Activated CD4-positive, alpha-beta T cell treated with anti-CD3 and anti-CD28 coated beads for 4 hours (primary cell): ENCODE data around the gene RPS19BP1.
A peak's percentile ranks its signal among the peaks of the same experiment; 100 is the strongest.
"Not testable (repeated sequence)": the region's sequence is repeated elsewhere in the genome, so short reads cannot be mapped to it uniquely, and the experiment has no call there.

ENCODE experiments used
- DNase-seq, 2 donors: peaks; one replicate each; pipeline ENCODE4 v3.0.0-alpha.2; 2020

Gene RPS19BP1

DNA sequence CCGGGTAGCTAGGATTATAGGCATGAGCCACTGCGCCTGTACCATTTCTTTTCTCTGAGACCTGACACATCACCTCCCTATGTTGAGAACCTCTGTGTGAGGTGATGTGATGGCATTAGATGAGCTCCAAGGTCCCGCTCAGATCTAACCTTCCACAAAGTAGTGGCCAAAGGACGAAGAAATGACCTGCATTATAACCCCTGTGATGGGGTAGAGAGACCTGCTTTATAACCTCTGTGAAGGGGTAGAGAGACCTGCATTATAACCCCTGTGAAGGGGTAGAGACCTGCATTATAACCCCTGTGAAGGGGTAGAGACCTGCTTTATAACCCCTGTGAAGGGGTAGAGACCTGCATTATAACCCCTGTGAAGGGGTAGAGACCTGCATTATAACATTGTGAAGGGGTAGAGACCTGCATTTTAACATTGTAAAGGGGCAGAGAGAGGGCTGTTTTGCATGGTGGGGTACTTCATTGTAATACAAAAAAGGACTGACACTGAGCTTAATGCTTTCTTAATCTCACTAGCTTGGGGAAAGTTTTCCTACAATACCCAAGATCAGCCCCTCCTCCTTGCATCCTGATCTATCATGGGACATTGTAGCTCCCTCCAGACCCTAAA lies 21.9 kb downstream of the RPS19BP1 start:
- DNase-seq, result no peak

DNA sequence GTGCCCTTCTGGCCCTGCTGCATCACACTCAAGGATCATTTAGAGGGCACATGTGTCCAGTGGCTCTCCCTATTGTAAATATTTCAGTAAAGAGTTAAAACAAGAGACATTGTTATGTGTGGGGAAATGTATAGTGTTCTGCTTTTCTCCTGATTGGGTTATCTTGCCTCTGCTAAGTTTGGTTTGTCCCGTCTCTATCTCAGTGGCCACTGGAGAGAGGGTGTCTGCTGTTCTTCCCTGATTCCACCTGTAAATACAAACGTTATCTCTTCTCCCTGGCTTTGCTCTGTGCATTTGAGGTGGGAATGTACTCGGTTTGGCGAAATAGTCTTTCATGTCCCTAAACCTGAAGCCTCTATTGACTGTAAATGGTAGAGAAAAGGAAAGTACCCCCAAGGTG lies 24.2 kb downstream of the RPS19BP1 start:
- no peak for DNase-seq

DNA sequence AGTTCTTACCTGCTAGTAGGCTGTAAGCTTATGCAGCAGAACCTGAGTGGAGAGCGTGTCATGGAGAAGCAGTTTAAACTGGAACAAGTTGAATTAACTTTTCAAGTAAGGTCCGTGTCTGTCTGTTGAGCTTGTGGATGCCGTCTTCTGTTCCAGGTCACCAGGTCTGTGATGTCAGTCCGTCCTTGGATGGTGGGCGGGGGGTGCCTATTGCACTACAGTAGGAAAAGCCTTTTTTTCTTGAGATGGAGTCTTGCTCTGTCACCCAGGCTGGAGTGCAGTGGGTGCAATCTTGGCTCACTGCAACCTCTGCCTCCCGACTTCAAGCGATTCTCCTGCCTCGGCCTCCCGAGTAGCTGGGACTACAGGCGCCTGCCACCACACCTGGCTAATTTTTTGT lies 25.5 kb downstream of the RPS19BP1 start:
- DNase-seq, result not testable (repeated sequence)

DNA sequence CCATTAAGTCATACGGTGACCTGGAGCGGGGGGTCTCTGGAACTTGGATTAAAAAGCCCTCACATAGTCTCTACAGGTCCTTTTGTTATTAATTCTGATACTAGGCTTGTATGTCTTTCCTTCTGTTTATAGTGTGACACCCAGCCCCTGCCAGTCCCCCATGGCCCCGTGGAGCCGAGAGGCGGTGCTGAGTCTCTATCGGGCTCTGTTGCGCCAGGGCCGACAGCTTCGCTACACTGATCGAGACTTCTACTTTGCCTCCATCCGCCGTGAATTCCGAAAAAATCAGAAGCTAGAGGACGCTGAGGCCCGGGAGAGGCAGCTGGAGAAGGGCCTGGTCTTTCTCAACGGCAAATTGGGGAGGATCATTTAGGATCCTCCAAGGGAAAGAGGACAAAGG lies 28.5 kb downstream of the RPS19BP1 start:
- DNase-seq, result no peak

DNA sequence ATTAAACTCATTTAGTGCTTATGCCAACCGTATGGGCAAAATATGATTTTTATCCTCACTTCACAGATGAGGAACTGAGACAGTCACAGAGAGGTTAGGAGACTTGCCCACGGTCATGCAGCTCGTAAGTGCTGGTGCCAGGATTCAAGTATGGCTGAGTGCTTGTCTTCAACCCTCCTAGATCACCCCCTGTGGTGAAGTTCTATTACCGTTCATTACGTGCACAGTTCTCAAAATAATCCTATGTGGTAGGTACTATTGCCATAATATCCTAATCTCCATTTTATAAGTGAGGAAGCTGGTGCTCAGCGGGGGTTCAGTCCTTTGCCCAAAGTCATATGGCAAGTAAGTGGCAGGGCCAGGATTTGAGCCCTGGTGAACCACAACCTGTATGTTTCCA lies 28.9 kb downstream of the RPS19BP1 start:
- DNase-seq, result no peak

DNA sequence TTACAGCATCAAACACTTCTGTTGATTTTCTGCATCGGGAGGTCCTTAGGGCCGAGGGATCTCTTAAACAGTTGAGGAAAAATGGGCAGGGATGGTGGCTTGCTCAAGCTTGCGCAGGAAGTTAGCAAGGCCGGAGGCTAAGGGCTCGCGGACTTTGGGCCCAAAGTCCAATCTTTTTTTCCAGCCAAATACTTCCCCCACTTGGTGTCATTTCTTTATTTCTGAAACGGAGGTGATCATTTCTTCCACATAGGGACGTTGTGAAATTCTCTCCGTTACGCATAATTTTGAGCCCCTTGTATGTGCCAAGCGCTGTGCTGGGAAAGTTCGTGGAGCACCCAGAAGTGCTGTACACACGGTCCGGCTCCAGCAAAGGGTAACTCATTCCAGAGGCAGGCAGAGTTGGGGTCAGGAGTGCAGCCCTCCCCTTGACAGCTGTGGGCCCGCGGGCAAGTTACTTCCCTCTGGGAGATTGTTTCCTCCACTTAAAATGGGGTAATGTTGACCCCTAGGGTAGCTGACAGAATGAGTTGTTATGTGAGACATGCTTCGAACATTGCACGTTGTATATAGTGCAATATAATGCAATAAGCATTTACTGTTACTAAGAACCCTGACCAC lies 29.6 kb downstream of the RPS19BP1 start:
- no peak for DNase-seq

DNA sequence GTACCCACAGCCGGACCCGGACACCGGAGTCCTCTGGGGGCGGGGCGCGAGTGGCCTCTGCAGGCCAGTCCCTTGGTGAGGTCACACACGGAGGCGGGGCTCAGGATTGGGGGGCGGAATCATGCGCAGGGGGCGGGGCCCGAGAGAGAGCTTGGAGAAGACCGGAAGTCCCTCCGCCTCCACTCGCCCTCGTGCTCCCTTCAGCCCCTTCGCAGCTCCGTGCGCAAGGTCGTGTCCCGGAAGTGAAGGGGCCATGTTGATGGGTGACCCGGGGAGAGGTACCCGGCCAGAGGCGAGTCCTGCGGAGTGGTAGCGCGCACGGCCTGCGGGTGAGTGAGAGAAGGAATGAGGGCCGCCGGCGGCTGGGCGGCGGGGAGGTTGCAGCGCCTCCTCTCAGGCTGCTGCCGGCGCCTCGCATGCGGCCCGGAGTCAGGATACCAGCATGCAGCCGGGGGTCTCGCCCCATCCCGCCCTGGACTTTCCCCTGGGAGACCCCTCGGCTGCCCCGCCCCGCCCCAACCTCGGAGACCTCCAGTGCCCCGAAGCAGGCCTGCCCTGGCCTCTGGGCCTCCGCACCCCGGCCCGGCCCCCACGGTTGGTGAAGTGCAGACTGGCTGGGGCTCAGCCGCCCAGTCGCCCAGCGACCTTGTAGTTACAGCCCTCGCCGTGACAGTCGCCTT lies 30.3 kb downstream of the RPS19BP1 start, which contains the start of gene MIEF1:
MIEF1 (plus strand) TSS at position 182 of the 680 bp plus-strand sequence. CDS start 9,005 bp downstream, outside the sequence.
- DNase-seq, result peak; percentile 90 to 92

DNA sequence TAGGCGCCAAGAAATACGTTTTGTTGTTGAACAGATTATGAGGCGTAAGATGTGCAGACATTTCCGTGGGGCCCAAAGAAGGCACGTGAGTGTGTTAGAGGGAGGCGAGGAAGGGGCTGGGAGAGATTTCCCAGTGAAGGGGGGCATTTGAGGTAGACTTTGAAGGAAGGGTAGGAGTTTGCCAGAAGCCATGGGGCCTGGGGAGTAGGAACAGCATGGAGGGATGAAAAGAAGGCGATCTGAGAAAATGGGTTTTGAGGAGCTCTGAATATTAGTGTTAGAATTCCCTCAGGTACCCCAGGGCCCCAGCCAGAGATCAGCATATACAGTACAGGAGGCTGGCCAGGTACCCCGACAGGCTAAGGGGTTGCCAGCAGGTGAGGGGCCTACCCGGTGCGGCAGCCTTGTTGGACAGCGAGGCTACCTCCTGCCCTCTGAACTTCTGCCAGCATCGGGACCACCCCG lies 30.9 kb downstream of the RPS19BP1 start:
- no peak for DNase-seq

DNA sequence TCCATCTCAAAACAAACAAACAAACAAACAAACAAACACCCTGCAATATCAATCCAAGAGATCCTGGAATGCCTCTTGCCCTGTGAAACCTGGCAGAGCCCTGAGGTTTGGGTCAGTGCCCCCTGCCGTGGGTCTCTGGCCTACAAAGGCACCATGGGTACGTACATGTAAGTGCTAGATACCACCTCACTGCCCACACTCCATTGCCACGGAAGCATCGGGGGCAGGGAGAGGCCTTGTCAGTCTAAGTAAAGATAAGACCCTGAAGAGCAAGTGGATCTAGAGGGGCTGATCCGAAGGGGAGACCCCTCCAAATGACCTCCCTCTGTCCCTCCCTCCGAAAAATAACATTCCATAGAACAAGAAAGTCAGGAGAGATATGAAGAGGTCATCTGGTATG lies 32.4 kb downstream of the RPS19BP1 start:
- DNase-seq, result no peak

DNA sequence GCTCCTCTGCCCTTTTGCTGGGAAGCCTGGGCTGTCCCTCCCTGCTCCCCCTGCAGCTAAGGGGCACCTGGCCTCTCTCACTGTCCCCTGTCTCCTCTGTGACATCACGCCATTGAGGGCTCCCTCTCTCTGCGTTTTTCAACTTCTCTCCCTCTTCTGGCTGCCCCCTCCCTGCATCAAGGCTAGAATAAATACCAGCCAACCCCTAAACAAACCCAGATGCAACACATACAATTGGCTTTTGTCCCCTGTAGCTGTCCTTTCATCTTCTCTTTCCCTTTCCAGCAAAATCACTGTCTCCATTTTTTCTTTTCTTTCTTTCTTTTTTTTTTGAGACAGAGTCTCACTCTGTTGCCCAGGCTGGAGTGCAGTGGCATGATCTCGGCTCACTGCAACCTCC lies 33.7 kb downstream of the RPS19BP1 start:
- DNase-seq, result no peak

DNA sequence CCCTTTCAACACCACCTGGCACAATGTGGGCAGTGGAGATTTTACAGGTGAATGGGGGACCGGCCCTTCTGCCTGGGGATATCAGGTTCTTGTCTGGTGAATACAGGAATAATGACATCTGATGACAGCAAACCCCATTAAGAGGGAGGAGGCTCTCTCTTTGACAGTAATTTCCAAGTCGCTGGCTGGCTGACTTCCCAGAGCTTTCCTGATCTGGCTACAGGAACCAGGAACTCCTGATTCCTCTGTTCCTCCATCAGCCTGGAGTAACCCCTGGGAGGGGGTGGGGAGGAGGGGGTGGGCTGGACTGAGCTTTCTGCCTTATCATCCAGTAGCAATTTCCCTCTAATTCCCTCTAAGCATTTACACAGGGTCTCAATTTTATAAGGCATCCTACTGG lies 34.2 kb downstream of the RPS19BP1 start:
- DNase-seq, result no peak

DNA sequence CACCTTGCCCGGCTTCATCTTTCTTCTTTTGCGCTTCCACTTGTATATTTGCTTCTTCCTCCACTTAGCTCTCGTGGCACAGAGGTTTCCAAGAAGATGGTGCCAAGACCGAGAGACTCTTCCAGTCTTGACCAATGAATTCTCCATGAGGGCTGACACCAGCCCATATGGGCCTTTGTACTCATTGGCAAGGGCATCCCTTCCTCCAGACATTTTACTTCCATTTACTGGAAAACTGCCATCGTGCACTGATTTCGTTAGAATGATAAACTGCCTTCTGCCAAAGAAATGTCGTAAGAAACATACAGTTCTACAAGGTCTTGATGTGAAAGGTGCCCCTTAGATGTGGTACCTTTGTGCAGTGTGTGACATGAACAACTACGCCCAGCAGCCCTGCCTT lies 35.1 kb downstream of the RPS19BP1 start:
- DNase-seq, result no peak

DNA sequence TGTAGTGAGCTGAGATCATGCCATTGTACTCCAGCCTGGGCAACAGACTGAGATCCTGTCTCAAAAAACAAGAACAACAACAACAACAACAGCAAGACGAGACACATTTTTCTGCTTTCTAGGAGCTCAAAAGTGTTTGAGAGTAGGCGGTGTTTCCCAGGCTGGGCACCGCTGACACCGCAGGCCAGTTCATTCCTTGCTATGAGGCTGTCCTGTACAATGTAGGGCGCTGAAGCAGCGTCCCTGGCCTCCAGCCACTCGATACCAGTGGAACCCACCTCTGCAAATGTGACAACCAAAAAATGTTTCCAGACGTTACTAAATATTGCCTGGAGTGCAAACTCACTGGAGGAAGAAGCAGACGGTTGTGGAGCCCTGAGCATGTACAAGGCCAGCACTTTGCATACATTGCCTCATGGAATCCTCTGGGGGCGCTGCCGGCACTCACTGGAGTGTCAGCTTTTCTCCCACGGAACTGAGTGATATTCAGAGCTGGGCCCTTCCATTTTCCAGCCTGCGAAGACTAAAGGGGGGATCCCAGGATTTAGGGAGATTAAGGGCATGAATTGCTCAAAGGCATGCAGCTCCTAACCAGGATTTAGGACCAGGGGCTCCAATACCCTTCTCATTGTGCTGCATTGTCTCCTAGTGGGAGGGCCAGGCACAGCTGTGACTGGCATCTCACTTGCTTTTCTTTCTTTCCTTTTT lies 36.3 kb downstream of the RPS19BP1 start:
- DNase-seq, result peak; percentile 60 to 66

DNA sequence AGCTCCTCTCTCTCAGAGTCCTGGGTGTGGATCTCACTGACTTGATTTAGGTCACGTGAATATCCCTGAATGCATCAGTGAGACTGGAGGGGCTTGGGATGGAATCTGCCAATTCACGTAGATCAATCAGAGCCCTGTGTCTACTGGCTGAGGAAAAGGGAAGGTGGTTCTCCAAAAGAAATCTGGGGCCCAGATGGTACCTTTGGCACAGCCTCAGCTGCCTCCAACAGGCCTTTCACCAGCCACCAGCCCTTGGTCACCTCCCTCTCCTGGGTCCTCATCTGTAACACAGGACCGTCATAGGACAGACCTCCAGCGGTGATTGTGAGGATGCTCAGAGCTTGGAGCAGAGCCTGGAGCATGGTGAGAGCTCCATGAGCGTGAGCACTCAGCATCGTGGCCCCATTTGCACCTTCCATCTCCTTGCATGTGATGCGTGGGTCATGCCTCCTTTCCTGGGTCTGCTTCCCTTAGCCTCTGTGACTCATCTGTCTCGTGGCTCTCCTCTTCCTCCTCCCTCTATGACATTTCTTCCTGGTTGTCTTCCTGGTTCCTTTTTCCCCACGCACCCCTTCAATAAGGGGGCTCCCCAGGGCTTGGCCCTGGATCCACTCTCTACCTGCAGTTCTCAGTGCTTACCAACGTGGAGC lies 38.0 kb downstream of the RPS19BP1 start:
- no peak for DNase-seq

DNA sequence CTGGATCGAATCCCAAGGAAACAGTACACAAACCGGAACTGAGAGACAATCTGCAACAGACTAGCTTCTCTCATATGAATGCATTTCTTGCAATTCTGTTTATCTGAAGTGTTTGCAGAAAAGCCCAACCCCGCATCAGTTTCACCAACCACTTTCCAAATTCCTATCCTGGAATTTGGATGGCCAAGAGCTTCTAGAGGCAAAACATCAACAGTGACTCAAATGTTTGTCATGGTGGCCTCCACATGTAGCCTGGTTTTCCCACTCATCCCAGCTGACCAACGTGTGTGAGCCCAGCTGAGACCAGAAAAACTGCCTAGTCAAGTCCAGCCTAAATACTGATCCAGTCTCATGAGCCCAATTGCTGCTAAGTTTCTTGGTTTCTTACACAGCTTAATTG lies 38.8 kb downstream of the RPS19BP1 start:
- DNase-seq, result no peak

DNA sequence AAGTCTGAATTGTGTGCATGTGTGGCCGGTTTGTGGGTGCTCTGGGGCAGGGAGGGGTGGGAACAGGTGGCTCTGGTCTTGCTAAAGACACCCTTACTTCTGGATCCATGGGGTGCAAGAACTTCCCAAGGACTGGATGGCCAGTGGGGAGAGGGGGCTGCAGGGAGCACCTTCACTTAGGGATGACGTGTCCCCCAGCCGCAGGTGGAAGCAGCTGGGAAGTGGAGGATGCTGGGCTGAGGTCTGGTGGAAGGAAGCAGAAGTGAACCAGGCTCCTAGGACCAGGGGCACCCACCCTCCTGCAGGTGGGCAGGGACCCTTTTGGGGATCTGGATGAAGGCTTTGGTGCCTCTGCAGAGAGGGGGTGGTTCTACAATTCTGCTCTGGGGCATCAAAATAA lies 40.4 kb downstream of the RPS19BP1 start:
- DNase-seq, result no peak

DNA sequence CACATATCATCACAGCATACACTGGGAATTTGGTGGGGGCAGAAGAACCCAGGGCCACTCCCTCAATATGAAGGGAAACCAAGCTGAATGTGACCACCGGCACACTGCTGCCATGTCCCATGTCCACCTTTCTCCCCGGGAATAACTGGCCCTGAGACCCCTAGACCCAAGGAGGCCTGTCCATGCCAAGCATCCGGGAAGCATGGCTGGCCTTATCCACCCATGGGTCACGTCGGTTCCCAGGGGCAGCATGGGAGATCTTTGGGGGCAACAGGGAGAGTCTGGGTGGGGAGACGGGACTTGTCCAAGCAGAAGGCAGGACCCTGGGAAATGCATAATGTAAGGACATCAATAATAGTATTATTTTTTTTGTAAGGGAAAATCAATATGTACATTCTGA lies 40.9 kb downstream of the RPS19BP1 start:
- no peak for DNase-seq

DNA sequence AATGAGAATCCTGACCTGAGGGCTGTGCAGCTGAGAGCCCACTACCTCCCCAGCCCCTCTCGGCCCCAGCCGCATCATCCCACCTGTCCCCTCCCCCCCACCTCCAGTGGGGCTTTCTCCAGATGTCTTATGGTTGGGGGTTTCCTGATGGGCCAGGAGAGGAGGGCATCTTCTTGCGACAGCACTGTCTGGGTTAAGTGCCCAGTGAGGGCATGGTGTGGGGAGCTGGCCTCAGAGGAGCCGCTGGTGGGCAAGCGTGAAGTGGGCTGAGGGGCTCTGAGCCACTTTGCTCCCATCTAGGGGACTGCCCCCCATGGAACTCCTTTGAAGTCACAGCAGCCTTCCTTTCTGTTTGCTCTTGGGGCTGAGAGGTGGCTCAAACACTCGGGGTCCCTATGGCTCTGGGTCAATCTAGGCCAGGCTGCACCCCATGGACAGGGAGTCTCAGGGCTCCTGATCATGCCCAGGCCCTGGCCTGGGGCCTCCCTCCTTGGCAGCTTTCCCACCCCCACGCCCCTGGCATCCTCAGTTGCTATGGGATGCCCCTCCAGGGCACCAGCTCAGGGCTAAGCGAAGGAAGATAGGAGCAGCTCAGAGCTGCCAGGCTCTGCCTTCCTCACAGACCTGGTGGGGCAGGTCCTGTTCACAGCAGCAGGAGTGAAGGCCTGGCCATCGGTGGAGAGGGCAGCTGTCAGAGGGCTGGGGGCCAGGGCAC lies 41.4 kb downstream of the RPS19BP1 start:
- no peak for DNase-seq

DNA sequence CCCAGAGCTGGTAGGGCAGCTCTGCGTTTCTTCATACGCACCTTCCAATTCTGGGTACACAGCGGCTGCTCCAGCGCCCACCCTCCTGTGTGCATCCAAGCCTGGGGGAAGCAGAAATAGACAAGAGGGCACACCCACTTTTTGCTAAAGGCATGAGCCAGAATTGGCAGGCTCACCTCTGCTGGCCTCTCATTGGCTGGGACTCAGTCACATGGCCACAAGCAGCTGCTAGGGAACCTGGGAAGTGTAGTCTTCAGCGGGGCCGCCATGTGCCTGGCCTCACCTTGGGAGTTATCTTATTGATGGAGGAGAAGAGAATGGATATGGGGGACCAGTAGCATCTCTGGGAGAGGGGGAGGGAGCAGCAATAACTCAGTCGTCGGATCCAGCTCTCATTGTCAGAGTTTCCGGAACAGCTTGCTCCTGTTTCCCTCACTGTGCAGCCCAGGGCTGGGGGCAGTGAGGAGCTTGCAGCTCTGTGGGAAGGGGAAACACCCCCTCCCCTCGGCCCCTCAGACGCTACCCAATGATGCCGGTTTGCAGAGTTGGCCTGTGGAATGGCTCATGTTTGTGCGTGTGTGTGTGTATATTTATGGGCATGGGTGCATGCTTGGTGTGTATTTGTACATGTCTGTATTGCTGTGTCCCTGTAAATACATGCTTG lies 42.3 kb downstream of the RPS19BP1 start:
- DNase-seq, result peak; percentile 69 to 74

DNA sequence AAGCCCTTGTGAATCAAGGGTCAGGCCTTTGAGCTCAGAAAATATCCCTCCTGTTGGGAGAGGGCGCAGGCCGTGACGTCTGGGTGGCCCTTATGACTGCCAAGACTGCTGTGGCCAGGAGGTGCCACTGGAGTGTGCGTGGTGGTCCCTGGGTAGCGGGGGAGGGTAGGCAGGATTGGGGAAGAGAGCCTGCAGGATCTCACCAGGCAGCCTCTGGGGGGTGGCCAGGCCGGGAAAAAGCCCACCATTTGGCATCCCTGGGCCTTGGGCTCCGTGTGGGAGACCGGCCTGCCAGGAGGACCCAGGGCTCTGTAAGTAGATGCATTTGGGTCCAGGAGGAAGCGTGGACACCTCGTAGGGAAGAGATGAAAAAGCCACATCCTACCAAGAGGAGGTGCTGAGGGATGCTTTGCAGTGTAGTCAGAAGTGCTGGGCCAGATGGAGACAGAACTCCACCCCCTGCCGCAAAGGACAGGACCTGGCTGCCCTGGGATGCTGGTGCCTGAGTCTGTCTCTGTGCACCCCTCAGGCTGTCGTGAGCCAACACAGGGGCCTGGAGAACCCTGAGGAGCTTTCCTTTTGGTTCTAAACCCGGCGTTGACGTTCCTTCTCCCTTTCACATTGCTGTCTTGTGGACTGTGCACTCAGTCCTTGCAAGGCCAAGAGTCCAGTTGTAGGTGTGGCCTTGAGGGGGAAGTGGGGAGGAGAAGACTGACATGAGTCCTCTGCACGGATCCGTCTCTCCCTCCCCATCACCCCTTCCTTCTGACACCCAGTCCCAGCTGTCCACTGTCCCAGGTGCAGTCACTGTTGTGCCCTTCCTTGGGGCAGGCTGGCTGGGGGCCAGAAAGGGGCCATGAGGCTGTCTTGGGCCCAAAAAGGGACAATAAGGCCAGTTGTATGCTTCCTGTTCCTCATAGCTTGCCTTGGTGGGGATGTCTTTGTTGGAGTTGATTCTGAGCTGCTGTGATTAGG lies 43.2 kb downstream of the RPS19BP1 start:
- DNase-seq, result no peak
